HG03103 (cell line): ENCODE results near the gene MIB2.

Experiments used
- ATAC-seq: cut with Tn5 transposase; IDR thresholded peaks from one replicate; pipeline ENCODE4 v1.9.1; 2021; ENCODE audit warnings: low read depth; ENCODE audit not compliant: unreplicated experiment

Gene MIB2

DNA sequence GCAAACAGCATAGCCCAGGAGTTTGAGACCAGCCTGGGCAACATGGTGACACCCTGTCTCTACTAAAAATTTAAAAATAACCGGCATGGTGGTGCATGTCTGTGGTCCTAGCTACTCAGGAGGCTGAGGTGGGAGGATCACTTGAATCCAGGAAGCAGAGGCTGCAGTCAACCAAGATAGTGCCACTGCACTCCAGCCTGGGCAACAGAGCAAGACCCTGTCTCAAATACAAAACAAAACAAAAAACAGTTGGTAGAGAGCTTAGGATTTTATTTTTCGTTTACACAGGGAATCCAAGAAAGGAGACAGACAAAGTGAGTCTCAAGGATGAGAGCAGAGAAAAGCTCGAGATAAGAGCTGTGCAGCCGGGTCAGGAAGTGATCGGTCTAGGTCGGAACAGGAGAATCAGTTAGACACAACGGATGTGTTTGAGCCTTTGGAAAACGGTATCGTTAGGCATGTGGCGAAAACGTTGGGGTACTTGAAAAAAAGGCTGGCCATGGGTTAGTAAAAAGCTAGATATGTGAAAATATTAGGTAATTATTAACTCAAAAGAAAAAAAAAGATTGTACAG lies 1.7 kb upstream of the MIB2 start:
- no peak for ATAC-seq

GRCh38 chr1:1614204-1614953 lies 921 bp upstream of the MIB2 start:
- ATAC-seq, result no peak

GRCh38 chr1:1614954-1615255 lies 395 bp upstream of the MIB2 start:
- ATAC-seq, result no peak

DNA sequence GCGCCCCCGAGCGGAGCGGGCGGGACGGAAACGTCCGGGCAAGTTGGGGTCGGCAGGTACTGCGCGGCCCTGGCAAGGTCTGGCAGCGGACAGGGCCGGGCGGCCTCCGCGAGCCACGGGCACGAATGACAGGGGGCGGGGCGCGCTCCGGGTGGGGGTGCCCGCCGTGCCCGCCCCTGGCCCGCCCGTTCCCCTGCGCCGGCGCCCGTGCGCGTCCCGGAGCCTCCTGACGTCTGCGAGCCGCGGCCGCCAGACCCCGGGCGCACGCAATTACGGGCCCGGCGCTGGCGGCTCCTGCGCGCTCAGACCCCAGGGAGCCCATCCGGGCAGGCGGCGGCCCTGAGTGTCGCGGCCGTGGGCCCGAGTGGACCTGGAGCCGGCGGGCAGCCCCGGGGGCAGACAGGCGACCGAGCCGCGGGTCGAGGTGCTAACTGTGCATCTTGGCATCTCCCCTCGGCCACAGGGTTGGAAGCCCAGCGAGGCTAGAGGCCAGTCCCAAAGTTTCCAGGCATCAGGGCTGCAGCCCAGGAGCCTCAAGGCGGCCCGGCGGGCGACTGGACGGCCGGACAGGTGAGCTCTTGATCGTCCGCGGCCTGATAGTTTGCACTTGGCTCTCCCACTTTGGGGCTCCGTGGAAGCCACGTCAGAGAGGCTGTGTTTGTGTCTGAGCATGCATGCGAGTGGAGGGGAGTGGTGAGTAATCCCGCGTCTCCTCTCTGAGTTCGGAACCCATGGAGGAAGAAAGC lies 918 bp downstream of the MIB2 start:
- peak; percentile 20 for ATAC-seq

DNA sequence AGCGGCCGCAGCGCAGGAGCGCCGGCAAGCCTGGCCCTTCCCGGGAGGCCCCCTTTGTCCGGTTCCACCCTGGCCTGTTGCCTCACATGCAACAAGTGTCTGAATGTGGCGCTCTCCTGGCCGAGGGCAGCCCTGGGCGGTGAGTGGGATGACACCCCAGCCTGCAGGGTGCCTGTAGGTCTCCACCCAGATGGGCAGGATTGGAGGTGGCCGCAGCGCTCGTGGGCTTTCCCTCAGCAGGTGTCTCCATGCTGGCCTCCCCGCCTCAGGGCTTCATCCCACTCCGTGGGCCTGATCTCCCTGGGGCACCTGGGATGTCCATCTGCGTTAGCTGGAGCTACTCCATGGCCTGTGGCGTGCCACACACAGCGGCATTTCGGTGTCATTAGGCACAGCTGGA lies 1.5 kb downstream of the MIB2 start:
- no peak for ATAC-seq

DNA sequence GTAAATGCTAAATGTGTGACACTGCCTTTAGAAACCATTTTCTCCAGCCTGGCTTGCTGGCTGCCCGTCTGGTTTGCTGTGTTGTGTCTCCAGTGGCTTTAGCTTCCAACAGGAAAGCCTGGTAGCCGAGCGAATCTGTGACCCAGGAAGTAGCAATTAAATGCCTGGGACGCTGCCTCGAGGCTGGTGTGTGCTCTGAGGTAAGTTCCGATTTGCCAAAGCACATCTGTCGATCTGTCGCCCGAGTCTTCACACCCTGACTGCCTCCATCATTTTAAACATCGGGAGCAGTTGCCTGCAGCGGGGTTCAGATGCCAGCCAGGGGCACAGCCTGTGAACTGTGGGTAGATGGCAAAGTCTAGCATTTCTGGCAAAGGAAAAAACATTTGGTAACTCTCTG lies 2.2 kb downstream of the MIB2 start:
- no peak for ATAC-seq

DNA sequence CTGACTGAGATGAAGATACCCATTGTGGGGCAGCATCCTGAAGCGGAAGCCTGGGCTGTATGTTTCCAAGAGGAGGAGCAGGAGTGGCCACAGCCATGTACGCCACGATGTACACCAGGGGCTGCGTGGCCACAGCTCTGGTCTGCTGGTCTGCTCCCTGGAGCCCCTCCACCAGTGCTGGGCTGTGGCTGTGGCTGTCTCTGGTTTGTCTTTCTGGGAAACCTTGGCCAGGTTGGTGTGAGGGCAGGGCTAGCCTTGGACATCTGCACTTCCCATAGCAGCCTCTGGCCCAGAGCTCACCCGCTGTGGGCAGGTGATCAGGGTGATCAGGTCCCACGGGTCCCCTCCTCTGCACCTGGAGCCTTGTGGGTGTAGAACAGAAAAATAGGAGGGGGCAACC lies 2.6 kb downstream of the MIB2 start:
- ATAC-seq, result no peak

DNA sequence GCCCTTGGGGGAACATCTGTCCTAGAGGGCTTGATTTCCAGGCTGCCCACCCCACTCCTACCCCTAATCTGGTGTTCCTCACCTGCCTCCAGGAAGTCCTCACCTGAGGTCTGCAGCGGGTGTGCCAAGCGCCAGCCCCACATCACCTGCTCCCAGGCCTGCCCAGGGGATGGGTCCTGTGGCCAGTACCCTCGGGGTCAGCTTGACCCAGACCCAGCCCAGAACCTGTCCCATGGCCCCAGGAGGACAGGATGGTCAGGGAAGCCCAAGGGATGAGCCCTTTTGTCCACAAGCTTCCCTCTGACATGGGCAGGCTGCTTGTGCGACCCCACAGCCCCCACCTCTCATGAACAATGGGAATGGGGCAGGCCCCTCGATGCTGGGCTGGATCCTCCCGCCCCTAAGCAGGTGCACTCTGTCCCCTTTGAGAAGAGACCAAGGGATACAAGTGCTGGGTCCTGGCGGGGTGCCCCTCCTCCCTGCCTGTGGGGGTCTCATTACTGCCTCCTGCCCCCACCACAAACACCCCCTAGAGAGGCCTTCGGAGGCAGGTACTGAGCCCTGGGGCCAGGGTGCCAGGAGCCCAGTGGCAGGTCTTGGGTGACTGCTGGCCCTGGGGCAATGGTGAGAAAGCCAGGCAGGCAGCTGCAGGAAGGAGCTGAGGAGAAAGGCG lies 3.2 kb downstream of the MIB2 start:
- ATAC-seq, result no peak

GRCh38 chr1:1619917-1620361 lies 4.6 kb downstream of the MIB2 start:
- no peak for ATAC-seq

- no peak for ATAC-seq
Measured at GRCh38 chr1:1620433-1621139, 5.3 kb downstream of the MIB2 start.

GRCh38 chr1:1621173-1622009 lies 6.1 kb downstream of the MIB2 start:
- ATAC-seq, result no peak

- no peak for ATAC-seq
Measured at GRCh38 chr1:1622010-1622787, 6.9 kb downstream of the MIB2 start.

DNA sequence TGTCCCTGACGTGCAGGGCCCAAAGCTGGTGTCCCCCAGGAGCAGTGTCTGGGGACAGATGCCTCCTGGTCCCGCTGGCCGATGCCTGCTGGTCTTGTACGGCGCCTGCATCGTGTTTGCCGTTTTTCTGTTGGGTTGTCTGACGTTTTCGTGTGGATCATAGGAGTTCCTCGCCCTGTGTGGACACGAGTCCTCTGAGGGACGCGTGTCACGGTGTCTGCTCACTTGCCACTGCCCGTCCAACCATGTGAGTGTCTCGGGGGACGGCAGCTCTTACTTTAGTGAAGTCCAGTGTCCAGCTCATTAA lies 7.4 kb downstream of the MIB2 start:
- ATAC-seq, result no peak

- ATAC-seq, result no peak
Measured at GRCh38 chr1:1623181-1623630, 7.9 kb downstream of the MIB2 start.

- no peak for ATAC-seq
Measured at GRCh38 chr1:1623631-1624442, 8.5 kb downstream of the MIB2 start.

GRCh38 chr1:1624443-1625403 lies 9.4 kb downstream of the MIB2 start:
- ATAC-seq, result no peak

- no peak for ATAC-seq
Measured at GRCh38 chr1:1625404-1625775, 10.1 kb downstream of the MIB2 start.
